ENCODE results near the gene IL20RB.

IL20RB gene

GRCh38 chr3:136990826-136991225, 33.0 kb downstream of the IL20RB start:
- Histone ChIP-seq H3K27ac (ENCODE audit: extremely low read depth, low read depth, low read length) (no peak overlapping the region), H3K4me1 (ENCODE audit: control insufficient read depth, insufficient read depth, low read length) (no peaks in the 10 kb centered on the region), H3K9me3 (ENCODE audit: control insufficient read depth, insufficient read depth, low read depth, low read length) (no peaks in the 10 kb centered on the region), H3K36me3 (ENCODE audit: control insufficient read depth in 2 of 2, insufficient read depth in 1 of 2, low read length in 2 of 2) (no peaks in the 10 kb centered on the region), H3K4me3 (ENCODE audit: low read depth, low read length) (no peak overlapping the region)
- ChIA-PET CTCF (no interaction called here), POLR2A (no interaction called here)
- TF ChIP-seq ZFP37 (tag by site-specific recombination; IDR thresholded peaks at IDR 0.05) (no peak), ZFP41 (tag by site-specific recombination; IDR thresholded peaks at IDR 0.05; ENCODE audit: borderline replicate concordance) (no peak), ZNF792 (tag by site-specific recombination; IDR thresholded peaks at IDR 0.05) (no peak), ZNF626 (tag by site-specific recombination; IDR thresholded peaks at IDR 0.05) (no peak), ZNF146 (tag by site-specific recombination; IDR thresholded peaks at IDR 0.05) (no peak), HOXC10 (CRISPR knock-in tag; IDR thresholded peaks at IDR 0.05) (no peak), ZBTB20 (tag by site-specific recombination; IDR thresholded peaks at IDR 0.05) (no peak), ZNF214 (tag by site-specific recombination; IDR thresholded peaks at IDR 0.05; ENCODE audit: borderline replicate concordance) (no peak), ZNF121 (tag by site-specific recombination; IDR thresholded peaks at IDR 0.05) (no peak), IKZF3 (tag by site-specific recombination; IDR thresholded peaks at IDR 0.05) (no peak), ZNF423 (tag by site-specific recombination; IDR thresholded peaks at IDR 0.05) (no peak), PBX3 (CRISPR knock-in tag; IDR thresholded peaks at IDR 0.05) (no peak), ZXDB (tag by site-specific recombination; IDR thresholded peaks at IDR 0.05) (no peak), ZNF280C (tag by site-specific recombination; IDR thresholded peaks at IDR 0.05) (no peak), ZNF701 (tag by site-specific recombination; IDR thresholded peaks at IDR 0.05) (no peak), ZBTB21 (tag by site-specific recombination; IDR thresholded peaks at IDR 0.05) (no peak), ZNF449 (tag by site-specific recombination; IDR thresholded peaks at IDR 0.05) (no peak), YY1 (tag by site-specific recombination; IDR thresholded peaks at IDR 0.05) (no peak), ZNF138 (tag by site-specific recombination; IDR thresholded peaks at IDR 0.05; ENCODE audit: borderline replicate concordance) (no peak)

- H3K36me3 ChIP-seq (ENCODE audit: control insufficient read depth in 2 of 2, insufficient read depth in 1 of 2, low read length in 2 of 2) = no peaks in the 10 kb centered on the region
- POLR2A ChIA-PET = no interaction called here
- CTCF ChIA-PET = no interaction called here
- TF ChIP-seq ZNF610 (tag by site-specific recombination; IDR thresholded peaks at IDR 0.05; ENCODE audit: borderline replicate concordance) (no peak), ZXDB (tag by site-specific recombination; IDR thresholded peaks at IDR 0.05) (no peak), ZNF18 (tag by site-specific recombination; IDR thresholded peaks at IDR 0.05) (no peak), ZNF548 (tag by site-specific recombination; IDR thresholded peaks at IDR 0.05) (no peak), ZNF157 (tag by site-specific recombination; IDR thresholded peaks at IDR 0.05) (no peak), ZNF146 (tag by site-specific recombination; IDR thresholded peaks at IDR 0.05) (no peak), ZBTB17 (tag by site-specific recombination; IDR thresholded peaks at IDR 0.05) (no peak), ZBTB6 (tag by site-specific recombination; IDR thresholded peaks at IDR 0.05) (no peak), OVOL3 (tag by site-specific recombination; IDR thresholded peaks at IDR 0.05) (no peak), ZNF274 (IDR thresholded peaks at IDR 0.05; ENCODE audit: low read length) (no peak), ZNF274 (tag by site-specific recombination; IDR thresholded peaks at IDR 0.05; ENCODE audit: borderline replicate concordance) (no peak)
- TF ChIP-seq, protein P1, sequence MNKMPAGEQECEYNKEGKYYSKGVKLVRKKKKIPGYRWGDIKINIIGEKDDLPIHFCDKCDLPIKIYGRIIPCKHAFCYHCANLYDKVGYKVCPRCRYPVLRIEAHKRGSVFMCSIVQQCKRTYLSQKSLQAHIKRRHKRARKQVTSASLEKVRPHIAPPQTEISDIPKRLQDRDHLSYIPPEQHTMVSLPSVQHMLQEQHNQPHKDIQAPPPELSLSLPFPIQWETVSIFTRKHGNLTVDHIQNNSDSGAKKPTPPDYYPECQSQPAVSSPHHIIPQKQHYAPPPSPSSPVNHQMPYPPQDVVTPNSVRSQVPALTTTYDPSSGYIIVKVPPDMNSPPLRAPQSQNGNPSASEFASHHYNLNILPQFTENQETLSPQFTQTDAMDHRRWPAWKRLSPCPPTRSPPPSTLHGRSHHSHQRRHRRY (tag by site-specific recombination; IDR thresholded peaks at IDR 0.05) = no peak
Measured at GRCh38 chr3:136992115-136992514, 34.3 kb downstream of the IL20RB start.

More at GRCh38 chr3:136992115-136992514, 34.3 kb downstream of the IL20RB start:
- no peak overlapping the region for H3K4me3 ChIP-seq (ENCODE audit: low read depth, low read length)
- H3K9me3 ChIP-seq (ENCODE audit: control insufficient read depth, insufficient read depth, low read depth, low read length) = no peaks in the 10 kb centered on the region
- H3K27ac ChIP-seq (ENCODE audit: extremely low read depth, low read depth, low read length) = no peak overlapping the region
- H3K4me1 ChIP-seq (ENCODE audit: control insufficient read depth, insufficient read depth, low read length) = no peaks in the 10 kb centered on the region

All from HEK293 (cell line).